Endothelial cell (in vitro differentiated cells): ENCODE measurements around the gene COASY. TPM values are rescaled to one million over a fixed set of nuclear protein-coding genes. Genes with fewer than 3 reads are reported as not detected.

Experiments used
- DNase-seq: peaks from one replicate; pipeline ENCODE4 v3.0.0; 2021; ENCODE audit warnings: low spot score
- H3K27ac Mint-ChIP-seq: one replicate; pipeline ENCODE4 v1.8.0; 2021; ENCODE audit warnings: mixed read lengths, inconsistent platforms; ENCODE audit not compliant: unreplicated experiment
- H3K27me3 Mint-ChIP-seq: one replicate; pipeline ENCODE4 v1.8.0; 2021; ENCODE audit warnings: mild to moderate bottlenecking, moderate library complexity, mixed read lengths, inconsistent platforms; ENCODE audit not compliant: unreplicated experiment
- H3K36me3 Mint-ChIP-seq: one replicate; pipeline ENCODE4 v1.8.0; 2021; ENCODE audit warnings: mild to moderate bottlenecking, low read depth, mixed read lengths, inconsistent platforms; ENCODE audit not compliant: unreplicated experiment
- H3K4me1 Mint-ChIP-seq: one replicate; pipeline ENCODE4 v1.8.0; 2021; ENCODE audit warnings: mild to moderate bottlenecking, mixed read lengths, inconsistent platforms; ENCODE audit not compliant: unreplicated experiment
- H3K4me3 Mint-ChIP-seq: one replicate; pipeline ENCODE4 v1.8.0; 2021; ENCODE audit warnings: mild to moderate bottlenecking, mixed read lengths, inconsistent platforms; ENCODE audit not compliant: unreplicated experiment
- H3K9me3 Mint-ChIP-seq: one replicate; pipeline ENCODE4 v1.8.0; 2021; ENCODE audit warnings: mixed read lengths, inconsistent platforms; ENCODE audit not compliant: unreplicated experiment
- long read RNA-seq: library from polyadenylated mRNA; unstranded; transcript quantifications from one replicate; pipeline ENCODE4 v2.0.0, GENCODE V29; 2020; ENCODE audit not compliant: unreplicated experiment
- total RNA-seq: library from RNA; stranded (reverse); fragmentation: NEBNext Ultra II Directional; extraction: Animal tissue kit (Norgen Biotek cat#: 25700); gene quantifications from one replicate; pipeline ENCODE4 v1.2.1, GENCODE V29; 2021; ENCODE audit not compliant: unreplicated experiment
- TF ChIP-seq, protein P1 (sequence below): fragments of 200-600 bp; sonication (generic); IDR thresholded peaks from one replicate; pipeline ENCODE4 v1.5.0; 2021; ENCODE audit warnings: antibody characterized with exemption; ENCODE audit not compliant: unreplicated experiment

COASY gene
- 66.3 TPM for total RNA-seq
- long read RNA-seq, transcript COASY-202 (10 exons, 2,071 nt): minor isoform, 12 of 45 reads
- long read RNA-seq, transcript COASY-201 (9 exons, 2,458 nt): major isoform, 23 of 45 reads
- long read RNA-seq, partial matches to known transcripts: 3 of 45 reads
- long read RNA-seq, other reads (novel, unspliced or antisense): 7 of 45 reads

DNA sequence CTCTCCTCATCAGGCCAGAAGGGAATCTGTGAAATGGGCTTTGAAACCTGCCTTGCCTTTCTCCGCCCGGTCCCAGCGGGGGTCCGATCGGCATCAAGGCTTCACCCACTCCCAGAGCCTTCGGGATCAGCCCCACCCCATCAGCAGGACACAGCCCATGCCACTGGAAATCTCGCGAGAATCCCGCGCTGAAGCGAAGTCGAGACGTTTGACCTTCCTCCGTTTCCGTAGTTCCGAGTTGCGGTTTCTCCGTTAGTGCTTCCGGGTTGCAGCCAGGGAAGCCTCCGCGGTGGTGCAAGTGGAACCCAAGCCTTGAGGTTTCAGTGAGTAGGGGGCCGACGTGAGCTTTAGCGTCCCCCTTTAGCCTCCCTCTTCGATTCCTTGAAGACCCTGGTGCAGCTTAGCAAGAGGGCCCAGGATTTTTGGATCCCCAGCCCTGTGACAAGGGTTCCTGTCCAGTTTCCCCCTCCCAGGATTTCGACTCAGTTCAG is at the start of gene COASY:
COASY (plus strand) TSS at position 252 of the 491 bp plus-strand sequence. CDS start 475 bp downstream, outside the sequence.
- TF ChIP-seq, protein P1, sequence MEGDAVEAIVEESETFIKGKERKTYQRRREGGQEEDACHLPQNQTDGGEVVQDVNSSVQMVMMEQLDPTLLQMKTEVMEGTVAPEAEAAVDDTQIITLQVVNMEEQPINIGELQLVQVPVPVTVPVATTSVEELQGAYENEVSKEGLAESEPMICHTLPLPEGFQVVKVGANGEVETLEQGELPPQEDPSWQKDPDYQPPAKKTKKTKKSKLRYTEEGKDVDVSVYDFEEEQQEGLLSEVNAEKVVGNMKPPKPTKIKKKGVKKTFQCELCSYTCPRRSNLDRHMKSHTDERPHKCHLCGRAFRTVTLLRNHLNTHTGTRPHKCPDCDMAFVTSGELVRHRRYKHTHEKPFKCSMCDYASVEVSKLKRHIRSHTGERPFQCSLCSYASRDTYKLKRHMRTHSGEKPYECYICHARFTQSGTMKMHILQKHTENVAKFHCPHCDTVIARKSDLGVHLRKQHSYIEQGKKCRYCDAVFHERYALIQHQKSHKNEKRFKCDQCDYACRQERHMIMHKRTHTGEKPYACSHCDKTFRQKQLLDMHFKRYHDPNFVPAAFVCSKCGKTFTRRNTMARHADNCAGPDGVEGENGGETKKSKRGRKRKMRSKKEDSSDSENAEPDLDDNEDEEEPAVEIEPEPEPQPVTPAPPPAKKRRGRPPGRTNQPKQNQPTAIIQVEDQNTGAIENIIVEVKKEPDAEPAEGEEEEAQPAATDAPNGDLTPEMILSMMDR: no peak
- peak within 1 kb of the TSS; percentile 94 for H3K27ac Mint-ChIP-seq
- peaks cover 29% of the 10 kb centered on the region for H3K4me1 Mint-ChIP-seq
- H3K4me3 Mint-ChIP-seq: peak within 1 kb of the TSS; percentile 95
- no peaks in the 10 kb centered on the region for H3K9me3 Mint-ChIP-seq
- peak; percentile 93 for DNase-seq
- peaks cover 11% of the 10 kb centered on the region for H3K27me3 Mint-ChIP-seq
- H3K36me3 Mint-ChIP-seq: peaks cover 4% of the 10 kb centered on the region

DNA sequence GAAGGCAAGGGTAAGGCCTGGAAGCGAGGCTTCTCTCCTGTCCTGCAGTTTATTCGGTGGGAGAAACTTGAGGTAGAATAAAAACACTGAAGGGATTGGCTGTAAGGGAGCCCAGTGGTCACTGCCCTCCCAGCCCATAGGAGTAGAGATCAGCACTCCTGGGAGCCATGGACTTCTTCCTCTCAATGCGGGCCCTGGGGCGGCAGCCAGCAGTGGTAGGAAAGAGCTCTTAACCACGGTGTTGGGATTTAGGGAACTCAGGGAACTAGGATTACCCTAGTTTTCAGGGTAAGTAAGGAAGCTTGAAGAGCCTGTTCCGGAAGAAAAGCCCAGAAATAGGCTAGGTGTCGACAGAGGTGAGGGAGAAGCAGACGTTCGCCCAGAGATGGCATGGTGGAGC is 49.7 kb upstream of the COASY start:
- TF ChIP-seq, protein P1: no peak
- Mint-ChIP-seq H3K4me3 (no peak overlapping the region), H3K36me3 (peaks cover 62% of the 10 kb centered on the region), H3K27ac (peak overlapping the region; percentile 61), H3K4me1 (peaks cover 28% of the 10 kb centered on the region), H3K9me3 (no peaks in the 10 kb centered on the region), H3K27me3 (peaks cover 4% of the 10 kb centered on the region)
- no peak for DNase-seq

DNA sequence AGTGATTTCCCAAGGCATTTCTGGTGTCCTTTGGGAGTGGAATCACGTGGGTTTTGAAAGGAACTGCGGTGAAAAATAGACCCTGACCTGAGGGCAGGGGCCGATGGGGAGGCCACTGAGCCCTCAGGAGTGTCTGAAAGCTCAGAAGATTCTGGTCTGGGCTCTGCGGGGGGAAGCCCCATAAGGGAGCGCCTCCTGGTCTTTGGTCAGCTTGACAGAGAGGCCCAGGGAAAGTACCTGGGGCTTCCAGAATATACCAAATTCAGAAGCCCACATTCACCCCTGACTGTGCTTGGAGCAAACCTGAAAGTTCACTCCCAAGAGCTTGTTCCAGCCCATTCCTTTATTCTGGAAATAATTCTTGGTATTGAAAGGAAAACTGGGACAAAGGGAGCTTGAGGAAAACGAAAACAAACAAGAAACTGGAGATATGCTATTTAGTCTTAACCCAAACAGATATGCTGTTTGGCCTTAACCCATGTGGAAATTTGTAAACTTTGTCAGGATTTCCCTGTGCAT is 49.2 kb upstream of the COASY start:
- H3K4me1 Mint-ChIP-seq: peaks cover 34% of the 10 kb centered on the region
- no peak overlapping the region for H3K27ac Mint-ChIP-seq
- TF ChIP-seq, protein P1: no peak
- H3K4me3 Mint-ChIP-seq: no peak overlapping the region
- peaks cover 59% of the 10 kb centered on the region for H3K36me3 Mint-ChIP-seq
- H3K9me3 Mint-ChIP-seq: no peaks in the 10 kb centered on the region
- peaks cover 6% of the 10 kb centered on the region for H3K27me3 Mint-ChIP-seq
- no peak for DNase-seq

DNA sequence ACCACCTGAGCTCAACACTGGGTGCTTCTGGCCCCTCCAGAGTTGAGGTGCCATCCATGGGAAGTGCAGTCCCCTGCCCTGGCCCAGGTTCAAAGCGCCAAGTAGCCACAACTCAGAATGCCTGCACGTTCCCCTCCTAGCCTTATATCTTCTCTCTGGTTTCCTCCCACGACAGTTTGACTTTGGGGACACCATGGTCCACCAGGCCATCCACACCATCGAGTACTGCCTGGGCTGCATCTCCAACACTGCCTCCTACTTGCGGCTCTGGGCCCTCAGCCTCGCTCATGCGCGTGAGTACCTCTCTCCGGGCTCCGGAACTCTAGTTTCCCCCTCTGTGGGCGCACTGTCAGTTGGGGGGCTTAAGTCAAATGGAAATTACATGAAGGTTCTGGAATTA is 48.3 kb upstream of the COASY start:
- Mint-ChIP-seq H3K4me1 (peaks cover 36% of the 10 kb centered on the region), H3K27me3 (peaks cover 10% of the 10 kb centered on the region), H3K36me3 (peaks cover 52% of the 10 kb centered on the region), H3K4me3 (no peak overlapping the region), H3K9me3 (no peaks in the 10 kb centered on the region), H3K27ac (no peak overlapping the region)
- no peak for DNase-seq
- TF ChIP-seq, protein P1: no peak

DNA sequence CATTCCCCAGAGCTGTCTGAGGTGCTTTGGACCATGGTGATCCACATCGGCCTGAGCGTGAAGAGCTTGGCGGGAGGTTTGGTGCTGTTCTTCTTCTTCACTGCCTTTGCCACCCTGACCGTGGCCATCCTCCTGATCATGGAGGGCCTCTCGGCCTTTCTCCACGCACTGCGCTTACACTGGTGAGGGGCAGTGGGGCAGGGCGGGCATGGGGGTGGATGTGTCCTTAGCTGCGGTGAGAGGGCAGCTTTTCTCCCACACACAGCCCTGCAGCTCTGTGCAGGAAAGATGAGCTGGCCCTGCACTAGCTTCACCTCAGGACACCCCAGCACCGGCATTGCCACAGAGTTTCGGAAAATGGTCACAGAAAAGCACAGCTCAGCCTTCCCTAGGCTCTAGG is 47.7 kb upstream of the COASY start:
- peaks cover 47% of the 10 kb centered on the region for H3K36me3 Mint-ChIP-seq
- peaks cover 36% of the 10 kb centered on the region for H3K4me1 Mint-ChIP-seq
- H3K27me3 Mint-ChIP-seq: peaks cover 13% of the 10 kb centered on the region
- H3K27ac Mint-ChIP-seq: no peak overlapping the region
- H3K4me3 Mint-ChIP-seq: no peak overlapping the region
- H3K9me3 Mint-ChIP-seq: no peaks in the 10 kb centered on the region
- TF ChIP-seq, protein P1: no peak
- DNase-seq: no peak
